B cell (primary cell): ENCODE results near the gene ARHGAP1. TPM values are rescaled to one million over a fixed set of nuclear protein-coding genes. Genes with fewer than 3 reads are reported as not detected.

ENCODE experiments used
- ATAC-seq: fragments of 200-7000 bp; cut with Tn5 transposase; one replicate; pipeline ENCODE4 v1.10.0; 2021; ENCODE audit warnings: low read depth, mild to moderate bottlenecking, moderate number of reproducible peaks, moderate library complexity
- CTCF ChIA-PET: fragments of 350-600 bp; sonication (Branson Sonifier 250); formaldehyde crosslinking; loops from one replicate; lab custom pipeline; 2021; ENCODE audit warnings: antibody characterized with exemption, inconsistent platforms; lab: Charles Lee
- POLR2A ChIA-PET: fragments of 350-600 bp; sonication (Branson Sonifier 250); formaldehyde crosslinking; loops from one replicate; lab custom pipeline; 2021; ENCODE audit warnings: antibody characterized with exemption; lab: Charles Lee
- DNase-seq: peaks from one replicate; pipeline ENCODE4 v3.0.0; 2013
- H2AFZ ChIP-seq: 2 replicates; pipeline ENCODE4 v1.6.1; 2012; ENCODE audit warnings: mild to moderate bottlenecking, low read depth, low read length; ENCODE audit not compliant: insufficient read depth, poor library complexity, severe bottlenecking
- H3K27ac ChIP-seq, 2 donors: 1 replicate in 1 of 2; 2 replicates in 1 of 2; pipeline ENCODE4 v1.5.1; 2012 to 2013; ENCODE audit warnings: low read length in 2 of 2, mild to moderate bottlenecking in 2 of 2, moderate library complexity in 1 of 2
- H3K27me3 ChIP-seq, 4 experiments: fragments of 200-600 bp in 1 of 4; sonication (generic) in 1 of 4; replicated peaks in 1 of 4; 1 replicate in 2 of 4; 2 replicates in 2 of 4; pipeline versions ENCODE4 v1.6.1 to v1.7.0; 2013 to 2016; ENCODE audit warnings: low read length in 3 of 4, mild to moderate bottlenecking in 2 of 4, mixed read lengths in 1 of 4, moderate library complexity in 1 of 4; ENCODE audit not compliant: insufficient read depth in 4 of 4, control insufficient read depth in 3 of 4; ENCODE audit errors: control extremely low read depth in 1 of 4
- H3K36me3 ChIP-seq, 2 experiments: replicated peaks in 1 of 2; 1 replicate in 1 of 2; 2 replicates in 1 of 2; pipeline versions ENCODE4 v1.6.1 to v1.7.1; 2013; ENCODE audit warnings: low read length in 1 of 2; ENCODE audit not compliant: insufficient read depth in 2 of 2, control insufficient read depth in 1 of 2; ENCODE audit errors: control extremely low read depth in 1 of 2, extremely low read depth in 1 of 2
- H3K4me1 ChIP-seq, 2 donors: fragments of 200-600 bp in 1 of 2; sonication (generic) in 1 of 2; 1 replicate in 1 of 2; 2 replicates in 1 of 2; pipeline versions ENCODE4 v1.5.1 to v1.6.1; 2013 to 2017; ENCODE audit warnings: low read length in 2 of 2; ENCODE audit not compliant: control insufficient read depth in 2 of 2, insufficient read depth in 2 of 2
- H3K4me2 ChIP-seq: replicated peaks from 2 replicates; pipeline ENCODE3; 2012; ENCODE audit warnings: mild to moderate bottlenecking, low read depth, low read length; ENCODE audit not compliant: poor library complexity, severe bottlenecking
- H3K4me3 ChIP-seq, 5 experiments: fragments of 200-600 bp in 1 of 5; sonication (generic) in 1 of 5; 1 replicate in 3 of 5; 2 replicates in 2 of 5; pipeline versions ENCODE4 v1.5.1 to v1.7.0; 2011 to 2016; ENCODE audit warnings: low read length in 4 of 5, mild to moderate bottlenecking in 4 of 5, low read depth in 2 of 5, control low read depth in 1 of 5, moderate library complexity in 1 of 5; ENCODE audit not compliant: insufficient read depth in 1 of 5; ENCODE audit errors: control extremely low read depth in 1 of 5, extremely low read depth in 1 of 5
- H3K79me2 ChIP-seq: fragments of 200-600 bp; sonication (generic); one replicate; pipeline ENCODE4 v1.6.0; 2016; ENCODE audit warnings: low read length; ENCODE audit not compliant: control insufficient read depth, insufficient read depth
- H3K9ac ChIP-seq: fragments of 200-600 bp; sonication (generic); 2 replicates; pipeline ENCODE4 v1.6.1; 2017; ENCODE audit warnings: mild to moderate bottlenecking, low read length, moderate library complexity
- H3K9me3 ChIP-seq, 3 donors: one replicate each; pipeline versions ENCODE4 v1.6.1 to v1.7.1; 2013; ENCODE audit warnings: low read length in 2 of 3; ENCODE audit not compliant: control insufficient read depth in 2 of 3, insufficient read depth in 1 of 3; ENCODE audit errors: control extremely low read depth in 1 of 3
- H4K20me1 ChIP-seq: 2 replicates; pipeline ENCODE4 v1.6.0; 2012; ENCODE audit warnings: mild to moderate bottlenecking, low read length; ENCODE audit not compliant: insufficient read depth, control insufficient read depth, poor library complexity, severe bottlenecking
- H3K27ac Mint-ChIP-seq: one replicate; pipeline ENCODE4 v1.8.0; 2021; ENCODE audit warnings: mixed read lengths
- H3K27me3 Mint-ChIP-seq: one replicate; pipeline ENCODE4 v1.8.0; 2021; ENCODE audit warnings: mixed read lengths
- H3K4me1 Mint-ChIP-seq: one replicate; pipeline ENCODE4 v1.8.0; 2021; ENCODE audit warnings: mixed read lengths
- H3K4me3 Mint-ChIP-seq: one replicate; pipeline ENCODE4 v1.8.0; 2021; ENCODE audit warnings: mixed read lengths
- H3K9me3 Mint-ChIP-seq: one replicate; pipeline ENCODE4 v1.8.0; 2022; ENCODE audit warnings: mixed read lengths; ENCODE audit not compliant: insufficient read depth
- EZH2 ChIP-seq: IDR thresholded peaks from 2 replicates; pipeline ENCODE4 v1.6.1; 2012; ENCODE audit warnings: borderline replicate concordance, low read depth, mild to moderate bottlenecking, moderate library complexity, low read length; ENCODE audit not compliant: insufficient read depth, poor library complexity, severe bottlenecking
- WGBS: methylation state at CpG from one replicate; pipeline ENCODE4 v1.1.5; 2013; ENCODE audit warnings: missing lambda C conversion rate; ENCODE audit not compliant: insufficient coverage; 5-methylcytosine and 5-hydroxymethylcytosine counted together
- intact Hi-C: fragments of 100-400 bp; cut with micrococcal nuclease; formaldehyde crosslinking; loops from one replicate; pipeline ENCODE4 v1.10.0; 2022
- polyA plus RNA-seq: library from polyadenylated mRNA; depleted of rRNA; stranded (reverse); fragments of >200 nt; gene quantifications from 2 replicates; pipeline ENCODE4 v1.2.3, GENCODE V29; 2012
- total RNA-seq, 2 donors: library from RNA; stranded (reverse); fragments of 120-200 nt in 1 of 2; gene quantifications; 1 replicate in 1 of 2; 2 replicates in 1 of 2; pipeline versions ENCODE4 v1.2.3 to v1.2.4, GENCODE V29; 2013 to 2022
- TF ChIP-seq, protein P1 (sequence below): fragments of 200-600 bp; IDR thresholded peaks from one replicate; pipeline ENCODE4 v1.8.0; 2022; ENCODE audit warnings: antibody characterized with exemption, mild to moderate bottlenecking

Gene ARHGAP1
- total and polyA plus RNA-seq, 2 donors (not counting 1 experiment from before 2014, with no cell fraction given): 33.9 to 55.0 TPM

DNA sequence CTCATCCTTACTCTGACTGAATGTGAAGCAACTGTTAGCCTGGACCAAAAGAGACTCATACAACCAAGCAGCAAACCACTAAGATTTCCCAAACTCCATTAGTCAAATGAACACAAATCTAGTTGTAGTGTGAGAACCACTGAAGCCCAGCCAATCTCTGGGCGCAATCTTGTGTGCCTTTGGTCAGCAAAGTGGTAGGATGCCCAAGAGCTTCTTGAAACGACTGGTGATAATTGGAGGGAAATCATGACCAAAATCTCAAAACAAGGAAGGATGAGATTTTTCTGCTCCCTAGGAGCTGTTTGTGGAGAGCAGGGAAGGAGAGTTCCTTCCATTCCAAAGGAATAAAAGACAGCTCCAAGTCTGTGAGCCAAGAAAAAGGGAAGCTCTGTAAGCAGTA, 42.6 kb upstream of the ARHGAP1 start:
- TF ChIP-seq, protein P1, sequence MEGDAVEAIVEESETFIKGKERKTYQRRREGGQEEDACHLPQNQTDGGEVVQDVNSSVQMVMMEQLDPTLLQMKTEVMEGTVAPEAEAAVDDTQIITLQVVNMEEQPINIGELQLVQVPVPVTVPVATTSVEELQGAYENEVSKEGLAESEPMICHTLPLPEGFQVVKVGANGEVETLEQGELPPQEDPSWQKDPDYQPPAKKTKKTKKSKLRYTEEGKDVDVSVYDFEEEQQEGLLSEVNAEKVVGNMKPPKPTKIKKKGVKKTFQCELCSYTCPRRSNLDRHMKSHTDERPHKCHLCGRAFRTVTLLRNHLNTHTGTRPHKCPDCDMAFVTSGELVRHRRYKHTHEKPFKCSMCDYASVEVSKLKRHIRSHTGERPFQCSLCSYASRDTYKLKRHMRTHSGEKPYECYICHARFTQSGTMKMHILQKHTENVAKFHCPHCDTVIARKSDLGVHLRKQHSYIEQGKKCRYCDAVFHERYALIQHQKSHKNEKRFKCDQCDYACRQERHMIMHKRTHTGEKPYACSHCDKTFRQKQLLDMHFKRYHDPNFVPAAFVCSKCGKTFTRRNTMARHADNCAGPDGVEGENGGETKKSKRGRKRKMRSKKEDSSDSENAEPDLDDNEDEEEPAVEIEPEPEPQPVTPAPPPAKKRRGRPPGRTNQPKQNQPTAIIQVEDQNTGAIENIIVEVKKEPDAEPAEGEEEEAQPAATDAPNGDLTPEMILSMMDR: no peak
- TF ChIP-seq EZH2: no peak
- no peak for ATAC-seq
- Histone ChIP-seq H3K4me3 (no peak overlapping the region), H3K9me3 (no peaks in the 10 kb centered on the region), H3K4me1 (no peaks in the 10 kb centered on the region), H3K79me2 (no peaks in the 10 kb centered on the region), H2AFZ (no peak overlapping the region), H3K36me3 (peaks cover 2 to 46% of the 10 kb centered on the region in 2 experiments), H4K20me1 (no peaks in the 10 kb centered on the region), H3K27me3 (no peaks in the 10 kb centered on the region), H3K4me2 (no peak overlapping the region), H3K9ac (no peak overlapping the region), H3K27ac (no peak overlapping the region)
- ChIA-PET CTCF (no interaction called here), POLR2A (no interaction called here)
- Mint-ChIP-seq H3K9me3 (no peaks in the 10 kb centered on the region), H3K4me3 (no peak overlapping the region), H3K27me3 (no peaks in the 10 kb centered on the region), H3K27ac (no peak overlapping the region), H3K4me1 (no peaks in the 10 kb centered on the region)
- DNase-seq: no peak
- 88% methylated on average over 1 of the region's 2 CpGs for WGBS
- intact Hi-C loops: no loop called here

DNA sequence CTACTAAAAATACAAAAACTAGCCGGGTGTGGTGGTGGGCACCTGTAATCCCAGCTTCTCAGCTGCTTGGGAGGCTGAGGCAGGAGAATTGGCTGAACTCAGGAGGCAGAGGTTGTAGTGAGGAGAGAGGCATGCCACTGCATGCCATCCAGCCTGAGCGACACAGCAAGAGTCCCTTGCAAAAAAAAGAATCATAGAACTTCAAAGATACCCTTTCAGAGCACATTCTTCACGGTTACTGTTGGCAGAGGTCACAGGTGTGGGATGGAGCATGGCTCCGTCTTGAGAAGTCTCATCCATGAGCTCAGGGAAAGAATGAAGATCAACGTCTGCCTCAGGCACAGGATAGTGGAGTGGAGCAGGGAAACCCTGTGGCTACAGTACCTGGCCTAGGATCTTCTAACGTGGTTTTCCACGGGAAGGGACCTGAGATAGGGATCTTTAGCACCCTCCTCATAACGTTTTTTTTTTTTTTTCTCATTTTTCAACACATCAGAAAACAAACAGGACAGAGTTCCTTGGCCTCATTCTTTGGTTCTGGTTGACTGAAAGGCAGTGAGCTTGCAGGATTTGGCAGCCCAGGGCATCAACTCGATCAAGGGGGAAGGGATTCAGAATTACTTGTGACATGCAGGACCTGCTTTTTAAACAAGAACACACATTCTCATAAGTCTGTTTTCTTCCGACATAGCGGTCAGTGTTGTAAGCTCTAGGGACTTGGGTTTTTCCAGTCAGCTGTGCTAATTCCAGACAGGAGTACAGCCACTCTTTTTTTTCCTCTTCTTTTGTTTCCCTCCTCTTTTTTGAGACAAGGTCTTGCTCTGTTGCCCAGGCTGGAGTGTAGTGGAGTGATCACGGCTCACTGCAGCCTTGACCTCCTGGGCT, 41.4 kb upstream of the ARHGAP1 start:
- Histone ChIP-seq H3K4me3 (no peak overlapping the region), H3K27ac (no peak overlapping the region), H3K4me1 (no peaks in the 10 kb centered on the region), H3K79me2 (no peaks in the 10 kb centered on the region), H3K4me2 (no peak overlapping the region), H3K36me3 (peaks cover 2 to 42% of the 10 kb centered on the region in 2 experiments), H3K27me3 (no peaks in the 10 kb centered on the region), H4K20me1 (no peaks in the 10 kb centered on the region), H3K9ac (no peak overlapping the region), H3K9me3 (no peaks in the 10 kb centered on the region), H2AFZ (no peak overlapping the region)
- CTCF ChIA-PET: interaction anchor here (0.7 kb wide), 1 partner anchor 9 kb away, joined by 3 read pairs; no protein-coding TSS in a partner anchor
- TF ChIP-seq, protein P1: no peak
- no peak for TF ChIP-seq EZH2
- DNase-seq (no peak), ATAC-seq (no peak)
- intact Hi-C loops: no loop called here
- H3K4me3 Mint-ChIP-seq: no peak overlapping the region
- H3K27ac Mint-ChIP-seq: no peak overlapping the region
- no peaks in the 10 kb centered on the region for H3K4me1 Mint-ChIP-seq
- H3K27me3 Mint-ChIP-seq: no peaks in the 10 kb centered on the region
- H3K9me3 Mint-ChIP-seq: no peaks in the 10 kb centered on the region
- POLR2A ChIA-PET: no interaction called here
- 96% methylated on average over 3 of the region's 12 CpGs for WGBS
